ENCODE results near the gene DPF3.

The DPF3 gene

DNA sequence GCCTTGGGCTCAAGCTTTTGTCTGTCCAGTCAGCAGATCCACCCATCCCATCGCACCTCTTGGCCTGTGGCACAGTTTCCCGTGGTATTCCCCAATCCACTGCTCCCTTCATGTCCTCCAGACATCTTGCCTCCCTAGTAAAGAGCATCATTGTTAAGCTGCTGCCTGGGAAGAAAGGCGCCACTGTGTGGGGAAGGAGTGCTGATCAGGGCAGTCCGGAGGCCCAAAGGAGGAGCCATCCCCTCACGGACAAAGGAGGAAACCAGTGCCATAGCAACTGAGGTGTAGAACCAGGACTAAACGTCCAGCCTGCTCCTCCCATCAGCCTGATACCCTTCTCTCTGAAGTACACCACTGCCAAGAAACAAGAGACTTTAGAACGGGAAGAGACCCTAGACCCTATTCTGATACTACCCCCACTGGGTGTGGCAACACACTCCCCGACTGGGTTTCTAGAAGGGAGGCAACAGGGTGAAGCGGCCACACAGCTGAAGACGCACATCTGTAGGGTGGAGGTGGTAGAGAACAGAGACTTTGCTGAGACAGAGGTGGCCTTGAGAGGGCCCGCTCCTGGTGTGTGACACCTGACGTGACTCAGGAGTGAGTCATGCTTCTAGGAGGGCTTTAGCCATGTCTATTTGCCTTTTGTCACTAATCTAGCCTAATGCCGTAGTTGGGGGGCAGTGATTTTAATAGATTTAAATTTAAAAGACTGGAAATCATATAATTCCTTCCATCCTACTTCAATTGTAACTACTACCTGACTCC, 185.0 kb downstream of the DPF3 start:
- DNase-seq = no peak

DNA sequence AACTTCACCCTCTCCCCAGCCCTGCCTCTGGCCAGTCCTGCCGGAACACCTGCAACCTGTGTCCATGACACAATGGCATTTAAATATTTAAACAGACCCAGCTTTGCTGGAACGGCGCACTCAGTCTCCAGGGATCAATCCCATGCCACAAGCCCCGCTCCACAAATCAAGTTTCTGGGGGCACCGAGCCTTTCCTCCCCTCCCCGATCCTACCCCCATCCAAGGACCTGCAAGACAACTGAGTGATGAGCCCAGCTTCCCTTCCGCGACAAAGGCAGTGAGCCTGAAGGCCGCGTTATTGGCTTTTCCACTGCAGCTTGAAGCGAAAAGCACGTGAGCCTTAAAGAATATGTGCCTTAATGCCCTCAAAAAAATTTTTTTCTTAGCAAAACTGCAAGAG, 185.7 kb downstream of the DPF3 start:
- no peak for DNase-seq

DNA sequence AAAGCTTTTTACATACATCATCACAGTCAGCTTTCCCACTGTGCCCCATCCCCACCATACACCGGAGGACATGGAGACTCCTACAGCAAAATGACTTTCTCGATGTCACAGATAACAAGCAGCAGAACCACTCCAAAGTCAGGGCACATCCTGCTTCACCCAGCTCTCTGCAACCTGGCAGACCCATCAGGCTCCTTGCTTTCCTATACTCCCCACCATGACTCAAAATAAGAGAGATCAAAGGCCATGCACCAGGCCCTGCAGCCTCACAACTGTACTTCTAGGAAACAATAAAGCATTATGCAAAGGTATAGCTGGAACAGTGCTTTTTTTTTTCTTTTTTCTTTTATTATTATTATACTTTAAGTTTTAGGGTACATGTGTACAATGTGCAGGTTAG, 187.4 kb downstream of the DPF3 start:
- DNase-seq = peak; percentile 16

DNA sequence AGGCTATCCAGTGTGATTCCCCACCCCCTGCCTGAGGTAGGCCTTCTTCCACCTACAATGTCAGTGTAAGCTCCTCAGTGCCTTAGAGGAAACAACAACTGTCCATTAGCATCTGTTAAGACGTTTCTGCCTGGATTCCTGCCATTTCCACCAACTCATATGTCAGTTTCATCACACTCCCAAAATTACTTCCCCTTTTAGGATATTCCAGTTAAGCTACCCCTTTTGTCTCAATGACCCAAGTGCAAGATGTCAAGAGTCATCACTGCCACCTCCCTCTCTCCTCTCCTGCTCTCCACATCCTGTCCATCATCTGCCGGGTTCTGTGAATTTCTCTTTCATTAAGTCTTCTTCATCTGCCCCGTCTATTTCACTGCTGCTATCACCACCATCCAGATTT, 189.4 kb downstream of the DPF3 start:
- DNase-seq = no peak

DNA sequence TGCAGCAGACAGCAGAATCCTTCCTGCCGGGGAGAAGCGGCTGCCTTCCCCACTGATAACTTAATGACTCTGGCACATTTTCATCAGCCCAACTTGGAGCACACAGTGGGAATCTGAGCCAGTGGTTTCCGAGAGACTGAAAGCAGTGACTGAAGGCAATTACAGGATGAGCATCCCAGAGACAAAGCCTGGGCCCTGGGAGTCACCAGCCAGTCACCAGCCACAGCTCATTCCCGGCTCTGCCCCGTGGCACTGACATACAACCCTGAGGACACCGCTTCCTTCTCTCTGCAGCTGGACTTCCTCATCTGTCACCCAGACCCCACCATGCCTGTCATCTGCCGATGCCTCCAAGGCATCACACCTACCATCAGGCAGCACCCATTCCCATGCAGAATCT, 192.3 kb downstream of the DPF3 start:
- no peak for DNase-seq

DNA sequence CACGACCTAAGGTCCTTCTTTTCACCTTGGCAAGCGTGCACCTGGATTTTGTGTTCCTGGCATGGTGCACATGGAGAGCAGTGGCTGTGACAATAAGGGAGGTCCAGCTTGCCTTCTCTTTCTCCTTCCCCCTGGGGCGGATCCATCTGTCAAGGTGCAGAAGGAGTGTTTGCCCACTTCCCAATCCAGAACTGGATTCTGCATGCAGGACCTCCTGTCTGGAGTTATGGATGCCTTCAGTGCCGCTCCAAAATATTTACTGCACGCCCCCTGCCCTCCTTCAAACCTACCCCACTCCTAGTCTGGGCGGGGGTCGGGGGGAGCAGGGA, 192.7 kb downstream of the DPF3 start:
- no peak for DNase-seq

DNA sequence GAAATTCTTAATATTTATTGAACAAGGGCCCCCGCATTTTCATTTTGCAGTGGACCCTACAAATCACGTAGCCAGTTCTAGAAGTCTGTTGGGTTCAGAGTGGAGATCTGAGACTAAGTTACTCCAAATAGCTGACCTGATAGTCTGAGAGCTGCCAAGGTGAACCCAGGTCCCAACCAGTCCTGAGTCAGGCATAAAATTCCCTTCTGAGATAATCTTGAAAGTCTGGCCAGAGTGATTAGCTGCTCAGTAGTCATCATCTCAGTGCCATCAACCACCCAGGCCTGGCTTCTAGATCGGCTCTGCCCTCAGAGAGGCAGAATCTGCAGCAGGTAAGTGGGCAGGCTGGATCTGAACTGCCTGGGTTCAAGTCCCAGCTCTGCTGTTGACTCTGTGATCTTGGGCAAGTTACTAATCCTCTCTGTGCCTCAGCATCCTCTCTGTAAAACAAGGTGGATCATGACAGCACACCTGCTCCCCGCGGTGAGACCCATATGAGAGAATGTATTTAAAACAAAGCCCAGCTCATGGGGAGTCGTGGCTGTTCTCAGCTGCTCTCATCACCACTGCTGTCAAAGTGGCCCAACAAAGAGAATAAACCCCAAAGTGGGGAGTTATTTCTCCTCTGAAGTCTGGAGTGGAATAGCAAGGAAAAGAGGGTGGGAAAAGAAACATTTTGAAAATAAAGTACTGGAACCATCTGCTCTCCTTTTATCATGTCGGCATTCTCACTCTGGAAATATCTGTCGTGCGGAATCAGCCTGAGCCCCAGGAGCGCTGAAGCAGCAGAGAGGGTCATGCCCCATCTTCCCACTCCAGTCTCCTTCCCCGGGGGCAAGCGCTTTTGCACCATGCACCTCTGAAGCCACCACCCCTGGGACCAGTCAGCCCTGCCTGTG, 193.3 kb downstream of the DPF3 start:
- DNase-seq = no peak

DNA sequence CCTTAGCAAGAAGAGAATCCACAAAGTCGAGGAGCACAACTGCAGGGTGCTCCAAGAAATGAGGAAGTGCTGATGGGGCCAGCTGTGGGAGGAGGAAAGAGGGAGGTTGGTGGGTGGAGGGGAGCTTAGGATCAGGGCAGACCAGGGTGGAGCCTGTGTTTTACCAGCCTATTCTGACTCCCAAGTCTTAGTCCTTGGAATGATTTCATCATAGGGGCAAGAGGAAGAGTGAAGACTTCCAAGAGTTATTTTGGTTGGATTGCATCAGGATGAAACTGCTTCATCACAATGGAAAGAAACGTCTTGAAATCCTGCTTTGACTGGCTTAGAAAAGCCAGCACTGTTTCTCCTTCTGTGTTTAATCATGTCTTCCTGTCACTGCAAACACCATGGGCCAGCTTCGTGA, 194.0 kb downstream of the DPF3 start:
- DNase-seq = no peak

DNA sequence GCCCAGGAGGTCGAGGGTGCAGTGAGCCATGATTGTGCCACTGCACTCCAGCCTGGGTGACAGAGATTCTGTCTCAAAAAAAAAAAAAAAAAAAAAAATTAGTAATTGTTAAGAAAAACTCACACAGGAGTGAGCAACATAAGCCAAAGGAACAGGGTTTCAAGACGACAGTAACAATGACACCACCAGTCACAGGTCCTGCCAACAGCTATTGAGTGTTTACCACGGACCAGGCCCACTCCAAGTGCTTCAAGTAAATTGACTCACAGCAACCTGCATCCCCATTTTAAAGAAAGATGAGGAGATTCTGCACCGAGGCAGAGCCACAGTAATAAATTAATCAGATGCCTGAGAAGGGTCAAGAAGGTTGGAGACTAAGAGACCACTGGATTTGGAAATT, 194.5 kb downstream of the DPF3 start:
- DNase-seq = peak; percentile 33

DNA sequence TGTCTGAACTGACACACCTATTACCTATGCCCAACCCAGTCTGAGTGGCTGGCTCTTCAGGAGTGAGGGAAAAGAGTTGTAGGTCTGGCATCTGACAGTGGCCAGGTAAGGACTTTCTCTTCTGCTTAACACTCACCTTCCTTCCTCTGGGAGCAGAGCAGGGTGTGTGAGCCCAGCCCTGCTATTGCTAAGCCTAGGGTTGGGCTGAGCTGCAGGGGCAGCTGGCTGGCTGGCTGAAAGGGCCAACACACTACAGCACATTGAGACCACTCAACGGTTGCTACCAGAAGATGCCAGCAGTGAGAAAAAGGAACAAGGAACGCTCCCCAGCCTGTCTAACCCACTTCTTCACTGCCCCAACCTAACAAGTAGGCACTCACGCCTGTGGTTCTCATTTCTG, 201.2 kb downstream of the DPF3 start:
- DNase-seq = no peak

DNA sequence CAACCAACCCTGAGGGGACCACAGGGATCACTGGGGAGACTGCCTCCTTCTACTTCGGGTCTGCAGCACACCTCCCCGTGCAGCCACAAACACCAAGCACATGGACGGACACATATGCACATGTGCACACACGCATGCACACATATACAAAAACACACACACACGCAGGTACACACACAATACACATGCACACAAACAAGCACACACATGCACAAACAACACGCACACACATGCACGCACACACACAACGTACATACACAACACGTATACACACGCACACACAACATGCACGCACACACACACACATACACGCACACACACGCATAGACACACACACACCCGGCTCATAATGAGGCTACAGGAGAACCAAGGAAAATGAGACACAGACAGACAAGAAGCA, 203.6 kb downstream of the DPF3 start:
- no peak for DNase-seq

DNA sequence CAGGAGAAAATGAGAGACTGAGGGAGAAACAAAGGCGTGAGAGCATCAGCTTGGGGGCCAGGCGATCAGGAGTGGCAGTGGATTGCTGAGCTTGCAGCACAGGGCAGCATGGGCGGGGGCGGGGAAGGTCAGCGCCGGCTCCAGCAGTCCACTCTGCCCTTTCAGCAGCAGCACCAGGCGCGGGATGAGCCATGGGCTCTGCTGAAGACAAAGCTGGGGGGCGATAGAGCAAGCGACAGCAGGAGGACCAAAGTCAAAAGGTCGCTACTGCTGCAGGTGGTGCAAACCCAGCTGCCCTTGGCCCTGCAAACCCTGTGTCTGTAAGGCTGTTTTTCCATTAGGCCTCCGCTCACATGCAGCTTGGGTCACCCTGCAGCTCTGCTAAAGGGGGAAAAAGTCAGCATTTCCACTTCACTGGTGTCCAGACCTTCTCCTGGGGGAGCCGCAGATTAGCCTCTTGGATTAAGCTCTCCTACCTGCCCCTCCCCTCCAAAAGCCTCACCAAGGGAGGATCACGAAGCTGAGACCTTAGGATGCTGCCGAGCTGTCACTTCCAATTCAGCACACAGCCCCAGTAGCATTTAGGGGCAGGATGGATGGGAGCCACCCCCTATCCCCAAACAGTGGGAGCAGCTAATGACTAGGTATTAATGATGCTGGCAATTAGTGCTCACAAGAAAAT, 204.8 kb downstream of the DPF3 start:
- DNase-seq = no peak

DNA sequence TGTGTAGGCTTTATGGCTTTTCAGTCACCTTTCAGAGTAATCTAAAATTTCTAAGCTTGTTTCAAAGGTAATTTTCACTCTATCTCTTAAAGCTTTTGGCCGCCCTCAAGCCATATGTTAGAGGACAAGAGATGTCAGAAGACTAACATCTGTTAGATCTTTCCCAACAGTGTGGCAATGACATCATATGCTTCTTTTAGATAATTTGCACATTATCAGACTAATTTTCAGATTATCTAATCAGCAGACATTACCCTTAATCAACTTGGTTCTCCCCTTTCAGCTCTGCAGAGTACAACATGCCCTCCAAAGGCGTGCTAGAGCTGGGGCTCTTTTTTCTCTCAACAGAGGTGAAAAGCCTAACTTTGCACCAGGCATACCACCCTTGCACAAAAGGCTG, 207.1 kb downstream of the DPF3 start:
- no peak for DNase-seq

DNA sequence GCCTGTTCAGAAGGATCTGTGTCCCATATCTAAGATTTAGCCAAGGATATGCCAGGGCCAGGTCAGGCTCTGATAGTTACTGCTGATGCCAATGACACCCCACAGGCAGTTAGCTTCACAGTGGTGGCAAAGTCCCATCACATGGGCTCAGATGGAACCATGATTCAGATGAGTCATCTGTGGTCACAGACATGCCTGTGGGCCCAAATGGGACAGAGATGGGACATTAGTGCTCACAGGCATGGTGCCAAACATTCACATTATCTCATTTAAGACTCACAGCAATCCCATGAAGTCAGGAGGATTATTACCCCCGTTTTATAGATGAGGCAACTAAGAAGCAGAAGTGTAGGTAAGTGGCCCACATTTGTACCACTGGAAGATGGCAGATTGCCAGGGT, 207.8 kb downstream of the DPF3 start:
- DNase-seq = no peak

DNA sequence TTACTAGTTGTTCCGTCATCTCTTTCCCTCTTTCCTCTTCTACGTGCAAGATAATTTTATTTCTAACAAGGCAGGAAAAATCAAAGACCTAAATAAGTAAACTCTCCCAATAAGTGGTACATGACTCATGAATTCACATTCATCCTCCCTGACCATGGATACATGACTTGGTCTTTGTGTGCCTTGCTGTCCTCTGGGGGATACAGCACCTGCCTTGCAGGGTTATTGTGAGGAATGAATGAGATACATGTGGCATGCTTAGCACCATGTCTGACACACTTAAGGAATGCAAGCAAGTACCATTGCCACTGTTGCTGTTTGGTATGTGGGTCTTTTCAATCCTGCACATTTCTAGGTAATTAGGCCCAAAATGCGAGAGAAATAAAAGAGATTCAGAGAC, 208.4 kb downstream of the DPF3 start:
- DNase-seq = no peak

DNA sequence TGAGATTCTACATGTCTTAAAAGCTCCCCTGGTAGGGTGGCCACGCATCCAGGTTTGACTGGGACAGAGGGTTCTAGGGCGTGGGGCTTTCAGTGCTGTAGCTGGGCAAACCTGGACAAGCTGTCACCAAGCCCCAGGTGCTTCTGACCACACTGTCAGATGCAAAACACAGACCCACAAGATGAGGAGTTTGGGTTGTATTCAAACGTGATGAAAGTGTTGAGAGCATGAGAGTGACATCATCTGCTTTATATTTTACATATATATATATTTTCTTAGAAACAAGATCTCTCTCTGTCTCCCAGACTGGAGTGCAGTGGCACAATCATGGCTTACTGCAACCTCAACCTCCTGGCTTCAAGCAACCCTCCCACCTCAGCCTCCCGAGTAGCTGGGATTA, 210.1 kb downstream of the DPF3 start:
- DNase-seq = no peak

DNA sequence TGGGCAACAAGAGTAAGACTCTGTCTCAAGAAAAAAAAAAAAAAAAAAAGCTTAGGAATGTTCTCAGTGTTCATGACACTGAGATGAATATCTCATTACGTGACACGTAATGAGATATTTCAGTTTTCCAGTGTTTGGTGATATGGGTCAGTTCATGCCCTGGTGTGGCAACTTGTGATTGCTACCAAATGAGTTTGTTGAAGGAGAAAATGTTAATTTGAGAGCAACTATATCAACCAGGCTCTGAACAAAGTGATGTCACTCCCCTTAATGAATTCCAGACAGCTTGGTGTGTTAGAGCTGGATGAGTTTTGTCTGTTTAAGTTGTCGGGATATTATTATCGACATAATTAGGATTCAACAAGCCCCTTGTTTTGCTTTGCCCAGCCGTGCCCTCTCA, 211.7 kb downstream of the DPF3 start:
- no peak for DNase-seq

DNA sequence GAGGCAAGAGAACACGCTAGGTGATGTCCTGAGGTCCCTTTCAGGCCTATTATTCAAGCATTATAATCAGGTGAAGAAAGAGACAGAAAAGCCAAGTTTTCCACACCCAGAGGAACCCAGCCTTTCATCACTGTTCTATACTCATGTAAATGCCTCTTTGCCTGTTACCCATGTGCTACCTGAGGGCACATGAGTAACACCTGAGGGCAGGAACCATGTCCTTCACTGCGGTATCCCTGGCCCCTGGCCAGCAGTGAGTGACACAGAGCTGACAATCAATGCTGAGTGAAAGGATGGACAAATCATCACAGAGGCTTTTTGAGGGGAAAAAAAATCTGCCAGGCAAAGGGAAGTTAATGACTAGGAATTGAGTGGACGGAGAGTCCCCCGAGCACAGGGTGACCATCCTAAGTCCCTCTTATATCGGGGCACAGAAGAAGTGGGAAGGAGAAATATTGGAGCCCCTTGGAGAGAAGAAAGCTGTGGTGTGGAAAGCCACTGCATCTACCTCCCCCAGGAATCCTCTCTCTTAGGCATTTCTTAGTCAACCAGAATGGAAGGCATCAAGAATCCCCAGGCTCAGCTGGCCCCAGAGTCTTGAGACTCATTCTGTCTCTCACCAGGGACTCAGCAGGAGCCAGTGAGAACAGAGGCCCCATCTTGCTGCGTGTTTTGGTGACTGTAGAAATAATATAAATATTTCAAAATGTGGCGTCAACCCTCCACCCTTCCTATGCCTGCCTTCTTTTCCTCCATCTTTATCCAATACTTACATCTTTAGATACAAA, 212.9 kb downstream of the DPF3 start:
- DNase-seq = no peak

DNA sequence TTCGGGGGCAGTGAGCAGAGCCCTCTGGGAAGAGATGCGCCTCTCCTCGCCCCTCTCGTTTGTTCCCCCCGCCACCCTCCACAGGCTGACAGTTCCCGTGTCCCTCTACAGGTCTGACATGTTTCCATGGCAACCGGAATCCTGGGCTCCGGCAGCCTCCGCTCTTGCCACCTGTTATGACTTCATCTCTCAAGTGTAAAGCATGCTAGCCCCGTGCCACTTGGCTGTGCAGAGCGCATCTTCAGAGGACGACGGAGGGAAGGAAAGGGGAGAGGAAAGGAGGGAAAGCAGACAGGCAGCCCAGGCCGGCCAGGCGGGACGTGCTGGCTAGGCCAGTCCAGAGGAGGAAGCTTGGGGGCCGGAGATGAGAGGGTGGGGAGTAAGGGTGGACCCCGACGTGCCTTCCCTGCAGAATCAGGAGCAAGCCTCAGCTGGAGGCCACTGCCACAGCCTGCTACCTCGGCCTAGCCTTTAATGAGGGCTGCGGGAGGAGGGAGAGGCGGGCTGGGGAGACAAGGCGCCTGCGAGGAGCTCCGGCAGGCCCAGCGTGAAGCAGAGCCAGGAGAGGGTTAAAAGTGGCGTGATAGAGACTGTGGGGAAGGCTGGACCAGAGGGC, 214.3 kb downstream of the DPF3 start:
- DNase-seq = no peak

DNA sequence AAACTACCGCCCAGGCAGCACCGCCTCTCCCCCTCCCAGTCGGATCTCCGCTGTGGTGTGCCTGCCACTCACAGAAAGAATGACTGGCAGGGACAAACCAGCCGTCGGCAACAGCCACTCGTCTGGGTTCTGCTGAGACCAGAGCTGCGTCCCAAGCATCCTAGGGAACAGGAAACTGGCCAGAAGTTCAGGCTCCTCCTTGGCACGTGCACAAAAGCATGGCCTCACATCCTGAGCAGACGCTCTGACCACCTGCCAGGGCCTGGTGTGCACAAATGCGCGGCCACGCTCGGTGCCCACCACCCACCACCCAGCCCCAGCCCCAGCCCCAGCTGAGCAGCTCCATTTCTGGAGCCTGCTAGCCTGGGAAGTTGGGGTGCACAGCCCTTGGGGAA, 214.8 kb downstream of the DPF3 start:
- DNase-seq = no peak

DNA sequence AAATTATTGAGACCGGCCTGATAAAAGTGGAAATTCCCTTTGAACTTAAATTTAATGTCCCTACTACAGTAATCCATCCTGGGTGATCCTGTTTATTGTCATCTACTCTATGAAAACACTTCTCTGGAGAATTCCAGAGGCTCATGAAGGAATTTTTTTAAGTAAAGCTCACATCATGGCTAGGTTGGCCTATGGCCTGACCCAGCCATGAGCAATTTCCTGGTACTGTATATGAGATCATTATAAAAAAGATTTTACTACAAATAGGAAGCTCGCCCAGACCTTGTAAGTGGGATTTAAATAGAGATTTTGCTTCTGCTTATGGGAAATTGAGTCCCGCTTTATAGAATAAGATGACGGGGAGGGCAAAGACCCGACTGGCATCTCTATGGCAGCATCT, 215.5 kb downstream of the DPF3 start:
- no peak for DNase-seq

DNA sequence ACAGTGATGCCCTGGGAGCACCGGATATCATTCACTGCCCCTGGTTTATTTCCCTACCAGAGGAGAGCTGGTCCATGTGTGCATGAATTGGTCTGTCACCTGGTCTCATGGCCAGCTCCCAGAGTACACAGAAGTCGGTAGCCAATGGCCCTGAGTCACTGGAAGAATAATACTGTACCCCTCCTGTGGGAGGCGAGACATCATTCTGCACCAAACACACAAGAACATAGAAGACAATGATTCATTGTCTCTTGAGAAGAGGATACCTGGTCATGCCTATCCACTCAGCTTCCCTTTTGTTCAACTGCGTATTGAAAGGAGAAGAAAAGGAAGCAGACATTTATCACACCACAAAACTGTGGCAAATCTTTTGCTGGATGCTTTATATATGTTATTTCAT, 216.2 kb downstream of the DPF3 start:
- DNase-seq = no peak

DNA sequence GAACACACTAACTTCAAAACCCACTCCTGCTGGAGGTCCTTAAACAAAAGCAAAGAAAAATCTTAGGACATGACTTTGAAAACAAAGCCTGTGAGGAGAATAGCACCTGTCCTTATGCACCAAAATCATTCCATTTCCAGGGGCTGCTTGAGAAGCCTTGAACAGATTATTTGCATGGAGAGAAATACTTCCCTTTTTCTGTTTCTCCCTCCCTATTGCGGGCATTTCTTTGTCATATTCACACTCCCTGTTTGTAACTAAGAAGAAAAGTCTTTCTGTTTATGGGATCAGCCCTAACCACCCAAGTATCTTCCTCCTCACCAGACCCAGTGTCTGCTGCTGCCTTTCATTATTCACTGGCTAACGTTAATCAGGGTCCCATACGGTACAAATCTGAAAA, 218.8 kb downstream of the DPF3 start:
- no peak for DNase-seq
